B cell (primary cell): ENCODE measurements around the gene PTPRN2.

Experiments
- CTCF ChIP-seq: fragments of 200-600 bp; IDR thresholded peaks from one replicate; pipeline ENCODE4 v1.8.0; 2022; ENCODE audit warnings: antibody characterized with exemption, mild to moderate bottlenecking
- EZH2 ChIP-seq: IDR thresholded peaks from 2 replicates; pipeline ENCODE4 v1.6.1; 2012; ENCODE audit warnings: borderline replicate concordance, low read depth, mild to moderate bottlenecking, moderate library complexity, low read length; ENCODE audit not compliant: insufficient read depth, poor library complexity, severe bottlenecking

GRCh38 chr7:158492367-158492764 is 95.3 kb downstream of the PTPRN2 start:
- TF ChIP-seq CTCF (no peak), EZH2 (no peak)
